UCSD-AML1 (cell line): ENCODE data around the gene CARHSP1.
"Not testable (repeated sequence)": the region's sequence is repeated elsewhere in the genome, so short reads cannot be mapped to it uniquely, and the experiment has no call there.

Source experiments
- DNase-seq: peaks from one replicate; lab custom pipeline; 2025; ENCODE audit not compliant: unreplicated experiment; lab: John Stamatoyannopoulos, UW

CARHSP1 gene

DNA sequence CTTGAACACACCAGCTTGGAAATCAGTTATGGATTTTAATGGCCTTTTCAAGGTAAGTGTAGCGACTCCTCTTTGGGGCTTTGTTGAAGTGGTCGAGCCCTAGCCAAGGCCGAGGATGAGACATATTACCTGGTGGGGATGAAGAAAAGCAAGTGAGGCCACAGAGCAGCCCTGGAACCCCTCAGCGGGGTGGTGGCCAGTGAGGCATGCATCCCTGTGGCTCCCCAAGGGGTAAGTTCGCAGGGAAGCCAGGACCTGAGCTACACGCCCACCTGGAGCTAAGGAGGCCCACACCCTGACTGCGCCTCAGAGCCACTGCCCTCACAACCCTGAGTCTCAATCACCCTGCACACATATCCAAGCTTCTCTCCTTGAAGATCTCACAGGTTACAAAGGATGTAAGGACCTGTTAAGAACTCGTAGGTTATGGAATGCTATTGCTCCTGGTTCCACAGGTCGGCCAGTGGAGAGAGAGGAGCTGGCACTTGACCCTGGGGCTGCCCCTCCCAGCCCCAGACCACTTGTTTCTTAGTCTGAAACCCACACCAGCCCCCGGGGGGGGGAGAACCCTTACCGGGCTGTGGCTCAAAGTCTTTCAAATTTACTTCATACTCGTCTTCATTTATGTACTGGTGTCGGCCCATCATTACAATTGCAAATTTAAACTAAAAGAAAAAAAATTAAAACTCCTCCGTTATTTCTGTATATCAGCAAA is 25.3 kb upstream of the CARHSP1 start:
- DNase-seq = no peak

DNA sequence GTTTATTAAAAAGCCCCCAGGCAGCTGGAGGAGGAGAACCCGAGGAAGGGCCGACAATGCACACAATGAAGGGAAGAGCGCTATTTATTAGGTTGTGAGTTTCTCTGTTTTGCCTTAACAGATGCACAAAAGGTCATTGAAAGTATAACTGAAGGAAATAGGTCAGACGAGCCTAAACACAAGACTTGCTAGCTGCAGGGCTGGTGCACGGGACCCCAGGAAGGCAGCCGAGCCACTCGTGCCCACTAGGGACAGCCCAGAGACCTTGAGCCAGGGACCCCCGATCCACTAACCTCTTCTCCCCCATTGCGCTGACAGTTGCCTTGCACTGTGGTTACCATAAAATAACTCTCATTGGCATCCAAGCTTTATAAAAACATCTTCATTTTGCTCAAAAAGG is 24.6 kb upstream of the CARHSP1 start:
- no peak for DNase-seq

DNA sequence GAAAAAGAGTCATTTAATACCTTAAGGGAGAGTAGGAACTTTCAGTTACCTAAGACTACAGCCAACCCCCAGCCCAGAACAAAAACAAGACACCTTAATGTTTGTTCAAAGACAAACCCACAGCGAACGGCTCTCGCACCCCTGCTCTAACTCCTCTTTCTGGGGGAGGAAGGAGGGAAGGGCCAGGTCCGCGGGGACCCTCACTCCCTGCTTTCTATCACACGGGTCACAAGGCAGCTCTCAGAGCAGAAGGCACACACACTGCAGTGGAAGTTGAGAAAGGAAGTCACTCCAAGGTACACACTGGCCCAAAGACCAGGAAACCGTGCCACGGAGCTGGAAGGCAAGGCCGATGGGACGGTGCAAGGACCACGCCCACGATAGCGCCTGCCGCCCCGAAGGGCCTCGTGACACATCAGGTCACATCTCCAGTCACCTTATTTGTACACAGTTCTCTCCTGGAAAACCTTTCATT is 23.3 kb upstream of the CARHSP1 start:
- DNase-seq = no peak

DNA sequence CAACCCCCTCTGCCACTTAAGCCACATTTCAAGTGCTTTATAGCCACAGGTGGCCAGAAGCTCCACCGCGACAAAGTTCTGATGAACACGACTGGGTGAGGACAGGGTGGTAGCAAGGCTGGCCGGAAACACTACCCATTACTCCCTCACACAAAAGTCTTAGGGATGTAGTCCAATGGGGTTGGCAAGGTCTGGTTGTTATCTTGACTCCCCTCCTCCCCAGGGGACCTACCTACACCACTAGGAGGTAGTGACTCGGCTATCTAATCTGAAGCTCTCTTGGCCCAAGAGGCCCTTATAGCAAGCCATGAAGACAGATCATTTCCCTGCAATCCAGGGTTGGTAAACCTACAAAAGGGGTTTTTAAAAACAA is 21.7 kb upstream of the CARHSP1 start:
- no peak for DNase-seq

DNA sequence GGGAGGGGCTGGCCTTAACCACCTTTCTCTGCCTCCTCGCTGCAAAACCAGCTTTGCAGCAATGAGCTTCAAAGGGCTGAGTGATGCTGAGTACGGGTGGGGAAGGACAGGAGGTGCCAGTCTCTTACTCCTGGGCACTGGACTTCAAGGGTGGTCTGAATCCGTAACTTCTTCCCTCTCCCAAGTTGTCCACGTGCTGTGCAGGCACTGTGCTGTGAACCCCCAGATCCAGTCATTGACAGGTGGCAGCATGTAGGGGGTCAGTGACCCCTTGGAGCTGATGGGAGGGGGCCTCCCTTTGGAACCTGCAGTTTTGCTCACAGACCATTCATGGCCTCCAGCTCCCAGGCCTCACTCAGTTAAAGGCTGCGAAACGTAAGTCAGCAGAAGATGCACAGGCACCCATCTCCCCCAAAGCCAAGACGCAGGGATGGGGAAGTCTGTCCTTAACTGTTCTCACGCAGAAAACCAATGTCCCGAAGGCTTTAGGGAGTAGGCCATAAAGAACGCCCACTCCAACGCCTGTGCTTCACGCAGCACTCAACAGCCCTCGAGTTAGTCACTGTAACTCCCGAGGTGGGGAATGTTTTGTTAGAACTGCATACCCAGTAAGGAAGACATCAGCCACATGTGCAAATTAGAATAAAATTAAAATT is 21.2 kb upstream of the CARHSP1 start:
- DNase-seq = no peak

DNA sequence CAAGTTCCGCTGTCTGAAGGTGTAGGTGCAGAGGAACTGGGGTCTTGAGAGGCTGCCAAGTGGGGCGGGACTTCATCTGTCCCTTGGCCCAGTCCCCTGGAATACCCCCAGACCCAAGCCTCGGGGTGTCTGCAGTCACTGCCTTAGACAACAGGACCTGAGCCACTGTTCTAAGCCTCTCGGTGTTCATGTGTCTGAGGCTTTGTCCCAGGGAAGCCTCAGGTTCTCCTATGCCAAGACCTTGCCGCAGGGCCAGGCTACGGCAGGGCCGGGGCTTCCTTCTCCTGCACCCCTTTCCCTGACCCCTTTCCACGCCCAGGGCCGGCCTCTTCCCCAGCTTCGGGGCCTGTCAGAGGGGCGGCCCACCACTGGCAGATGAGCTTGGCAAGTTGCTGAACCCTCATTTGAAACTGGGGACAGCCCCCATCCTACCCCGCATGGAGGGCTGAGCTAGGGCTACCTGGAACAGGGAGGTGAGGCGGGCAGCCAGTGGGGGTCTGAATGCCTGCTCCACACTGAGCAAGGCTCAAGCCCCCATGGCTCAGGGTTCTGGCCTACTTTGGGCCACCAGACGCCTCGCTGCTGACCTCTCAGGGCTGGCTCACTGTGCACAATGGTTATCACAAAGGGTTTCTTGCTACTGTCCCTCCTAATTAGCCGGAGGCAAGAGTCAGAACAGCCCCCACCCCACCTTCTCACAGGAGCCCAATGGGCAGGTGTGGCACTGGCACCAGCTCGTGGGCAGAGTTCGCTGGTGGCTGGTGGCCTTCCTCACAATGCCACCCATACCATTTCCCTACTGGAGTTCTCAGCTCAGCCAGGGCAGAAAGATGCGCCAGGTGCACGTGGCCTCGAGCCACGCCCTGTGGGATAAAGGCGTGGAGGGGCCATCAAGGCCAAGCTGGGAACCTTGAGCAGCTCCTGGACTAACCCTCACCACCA is 20.4 kb upstream of the CARHSP1 start:
- DNase-seq = no peak

DNA sequence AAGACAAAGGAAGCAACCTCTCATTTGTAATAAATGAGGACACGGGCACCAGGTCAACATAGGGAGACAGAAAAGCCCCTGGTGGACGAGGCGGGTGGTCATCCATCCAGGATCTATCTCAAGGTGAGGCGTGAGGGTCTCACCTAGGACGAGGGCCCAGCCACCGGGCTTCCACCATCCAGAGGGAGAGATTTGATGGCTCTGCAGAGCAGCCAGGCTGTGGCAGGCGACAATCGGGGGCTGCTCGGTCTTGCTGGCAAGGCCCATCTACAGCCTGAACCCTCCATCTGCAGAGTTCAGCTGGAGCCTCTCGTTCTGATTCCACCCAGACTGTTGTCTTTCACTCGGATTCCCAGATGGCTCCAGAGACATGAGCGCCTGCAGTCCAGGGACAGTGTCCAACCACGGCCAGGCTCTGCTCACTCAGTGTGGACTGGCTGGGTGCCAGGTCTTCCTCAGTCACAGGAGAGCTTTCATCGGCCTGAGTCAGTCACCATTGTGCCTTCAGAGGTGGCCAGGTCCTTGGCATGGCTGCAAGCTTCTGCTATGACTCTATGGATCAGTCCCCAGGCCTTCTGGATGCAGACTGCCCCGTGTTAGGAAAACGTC is 19.2 kb upstream of the CARHSP1 start:
- no peak for DNase-seq

GRCh38 chr16:8887431-8887765 is 18.6 kb upstream of the CARHSP1 start:
- no peak for DNase-seq

GRCh38 chr16:8886593-8887430 is 18.0 kb upstream of the CARHSP1 start:
- no peak for DNase-seq

GRCh38 chr16:8885674-8886592 is 17.1 kb upstream of the CARHSP1 start:
- no peak for DNase-seq

DNA sequence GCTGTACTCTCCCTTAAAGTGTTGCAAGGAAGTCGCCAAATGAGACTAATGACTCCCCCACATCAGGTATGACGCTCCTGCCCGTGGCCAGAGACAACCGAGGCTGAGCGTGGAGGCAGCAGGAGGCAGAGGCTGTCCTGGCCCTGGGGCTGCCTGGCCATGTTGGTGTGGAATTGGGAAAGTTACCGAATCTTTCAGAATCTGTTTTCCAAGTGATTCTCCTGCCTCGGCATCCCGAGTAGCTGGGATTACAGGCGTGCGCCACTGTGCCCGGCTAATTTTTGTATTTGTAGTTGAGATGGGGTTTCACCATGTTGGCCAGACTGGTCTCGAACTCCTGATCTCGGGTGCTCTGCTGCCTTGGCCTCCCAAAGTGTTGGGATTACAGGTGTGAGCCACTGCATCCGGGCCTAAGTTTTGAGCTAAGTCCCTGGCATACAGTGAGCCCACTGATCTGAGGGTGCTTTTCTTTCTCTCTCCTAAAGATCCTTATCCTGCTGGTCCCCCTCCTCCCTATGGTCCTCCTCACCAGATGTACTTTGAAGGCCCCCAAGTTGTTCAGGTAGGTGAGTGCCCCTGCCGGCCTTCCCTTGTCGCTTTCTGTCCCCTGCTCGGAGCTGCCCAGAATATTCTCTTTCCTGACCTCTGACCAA is 14.0 kb upstream of the CARHSP1 start:
- DNase-seq = no peak

DNA sequence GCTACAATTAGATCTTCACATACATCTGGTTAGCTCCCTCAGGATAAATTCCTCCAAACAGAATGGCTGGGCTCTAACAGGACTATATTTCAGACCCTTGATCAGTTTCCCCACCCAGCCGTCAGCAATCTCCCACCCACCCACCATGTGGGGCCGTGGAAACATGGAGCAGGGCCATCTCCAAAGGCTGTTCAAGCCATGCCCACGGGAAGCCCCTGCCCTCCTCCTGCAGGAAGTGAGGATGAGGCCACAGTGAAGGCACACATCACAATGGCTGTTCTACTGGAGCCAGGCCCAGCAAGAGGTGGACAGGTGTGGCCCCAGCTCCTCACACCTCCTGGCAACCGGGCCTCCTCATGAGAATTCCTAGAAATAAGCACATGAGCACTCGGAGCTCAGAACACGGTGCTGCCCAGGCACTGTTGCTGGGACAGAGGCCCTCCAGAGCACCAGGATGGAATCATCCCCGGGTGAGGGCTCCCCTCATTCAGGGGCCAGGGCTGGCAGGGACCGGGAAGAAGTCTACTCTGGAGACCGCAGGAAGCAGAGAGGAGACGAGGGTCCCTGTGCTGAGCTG is 13.3 kb upstream of the CARHSP1 start, which contains the start of gene LITAFD:
TSS of gene LITAFD (plus strand) at position 311 of the 577 bp plus-strand sequence. CDS start 2,005 bp downstream, outside the sequence.
- DNase-seq = no peak

- no peak for DNase-seq
Observed at GRCh38 chr16:8880839-8881510, 12.2 kb upstream of the CARHSP1 start.

DNA sequence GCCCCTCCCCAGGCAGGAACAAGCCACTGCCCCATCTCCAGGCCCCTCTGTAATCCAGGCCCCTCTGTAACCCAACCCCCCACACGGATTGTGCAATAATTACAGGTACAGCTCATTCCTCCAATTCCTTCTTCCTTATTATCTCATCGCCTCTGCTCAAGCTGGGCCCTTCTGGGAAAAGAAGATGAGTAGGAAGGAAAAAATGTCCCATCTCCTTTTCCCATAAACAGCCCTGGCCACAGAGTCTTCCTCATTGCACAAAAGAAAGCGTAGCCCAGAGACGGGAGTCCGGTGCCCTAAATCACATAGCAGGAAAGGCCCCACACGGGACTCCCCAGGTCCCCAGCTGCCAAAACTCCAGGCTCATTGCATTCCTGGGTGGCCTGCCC is 9.7 kb upstream of the CARHSP1 start:
- DNase-seq = no peak

- DNase-seq = no peak
Observed at GRCh38 chr16:8877894-8878522, 9.2 kb upstream of the CARHSP1 start.

- not testable (repeated sequence) for DNase-seq
Observed at GRCh38 chr16:8875317-8875716, 6.5 kb upstream of the CARHSP1 start.

- no peak for DNase-seq
Observed at GRCh38 chr16:8874388-8874787, 5.6 kb upstream of the CARHSP1 start.

- not testable (repeated sequence) for DNase-seq
Observed at GRCh38 chr16:8873866-8874195, 5.0 kb upstream of the CARHSP1 start.
